ENCODE data around the gene PLB1. TPM values are rescaled to one million over a fixed set of nuclear protein-coding genes. Genes with fewer than 3 reads are reported as not detected.

Gene PLB1
- total RNA-seq, 2 experiments from 2014 or later = 0.74 to 1.1 TPM

GRCh38 chr2:28493636-28494035, 2.2 kb upstream of the PLB1 start:
- no peak for DNase-seq
- Mint-ChIP-seq H3K4me1 (no peaks in the 10 kb centered on the region), H3K36me3 (ENCODE audit: low read depth) (no peaks in the 10 kb centered on the region), H3K4me3 (no peak overlapping the region), H3K27ac (no peak overlapping the region), H3K27me3 (peaks cover 8% of the 10 kb centered on the region), H3K9me3 (no peaks in the 10 kb centered on the region)
- ChIA-PET POLR2A (no interaction called here), CTCF (interaction anchor here (0.8 to 1.1 kb wide), 3 partner anchors 8 to 24 kb away, joined by 3 read pairs; no protein-coding TSS in a partner anchor)

DNA sequence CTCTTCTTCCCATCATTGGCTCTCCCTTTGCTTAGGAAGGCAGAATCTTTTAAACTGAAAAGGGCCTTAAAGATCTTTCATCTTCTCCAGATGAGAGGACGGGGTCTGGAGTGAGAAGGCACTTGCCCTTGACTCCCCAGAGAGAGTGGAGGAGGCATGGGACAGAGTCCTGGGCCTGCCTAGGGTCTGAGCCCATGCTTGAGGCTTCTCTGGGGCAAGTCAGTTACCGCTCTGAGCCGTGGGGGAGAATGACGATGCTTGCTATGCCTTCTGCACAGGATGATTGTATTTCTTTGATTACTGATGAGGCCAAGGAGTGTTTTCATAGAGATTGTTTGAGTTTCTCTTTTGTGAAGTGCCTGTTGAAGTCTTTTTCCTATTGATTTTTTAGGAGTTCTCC, 921 bp downstream of the PLB1 start:
- H3K9me3 Mint-ChIP-seq = peaks cover 1% of the 10 kb centered on the region

DNA sequence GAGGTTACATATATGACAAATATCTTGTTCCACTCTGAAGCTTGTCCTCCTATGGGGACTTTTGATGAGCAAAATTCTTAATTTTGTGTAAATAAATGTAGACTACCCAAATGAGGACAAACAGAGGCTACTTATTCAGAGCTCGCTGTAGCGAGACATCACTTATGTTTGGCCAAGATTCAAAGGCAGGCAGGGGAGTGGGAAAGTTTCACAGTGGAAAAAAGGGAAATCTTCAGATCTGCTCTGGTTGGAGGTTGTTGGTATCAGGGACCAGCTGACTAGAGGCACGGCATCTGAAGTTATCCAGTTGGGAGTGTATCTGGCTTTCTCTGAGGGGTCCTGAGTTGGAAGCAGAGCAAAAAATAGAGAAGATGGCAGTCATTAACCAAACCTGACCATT, 1.3 kb downstream of the PLB1 start:
- no peak for DNase-seq
- no peak overlapping the region for H3K4me3 Mint-ChIP-seq
- H3K9me3 Mint-ChIP-seq = peaks cover 1% of the 10 kb centered on the region
- H3K4me1 Mint-ChIP-seq = no peaks in the 10 kb centered on the region
- H3K27ac Mint-ChIP-seq = no peak overlapping the region
- no peaks in the 10 kb centered on the region for H3K36me3 Mint-ChIP-seq (ENCODE audit: low read depth)
- ChIA-PET CTCF (interaction anchor here (1.0 to 1.2 kb wide), 2 partner anchors 15 to 32 kb away, joined by 3 read pairs; no protein-coding TSS in a partner anchor), POLR2A (no interaction called here)
- peaks cover 13% of the 10 kb centered on the region for H3K27me3 Mint-ChIP-seq

More for the DNA sequence above, 921 bp downstream of the PLB1 start:
- DNase-seq = no peak
- CTCF ChIA-PET = interaction anchor here (1.0 to 1.2 kb wide), 2 partner anchors 15 to 32 kb away, joined by 3 read pairs; no protein-coding TSS in a partner anchor
- POLR2A ChIA-PET = no interaction called here
- no peaks in the 10 kb centered on the region for H3K36me3 Mint-ChIP-seq (ENCODE audit: low read depth)
- no peak overlapping the region for H3K4me3 Mint-ChIP-seq
- H3K27ac Mint-ChIP-seq = no peak overlapping the region
- H3K4me1 Mint-ChIP-seq = no peaks in the 10 kb centered on the region
- peaks cover 13% of the 10 kb centered on the region for H3K27me3 Mint-ChIP-seq

GRCh38 chr2:28499282-28499681, 3.4 kb downstream of the PLB1 start:
- no peak for DNase-seq
- Mint-ChIP-seq H3K27me3 (peaks cover 13% of the 10 kb centered on the region), H3K4me3 (no peak overlapping the region), H3K27ac (no peak overlapping the region), H3K36me3 (ENCODE audit: low read depth) (no peaks in the 10 kb centered on the region), H3K4me1 (no peaks in the 10 kb centered on the region), H3K9me3 (peaks cover 1% of the 10 kb centered on the region)
- ChIA-PET POLR2A (no interaction called here), CTCF (no interaction called here)

GRCh38 chr2:28505361-28505760, 9.5 kb downstream of the PLB1 start:
- Mint-ChIP-seq H3K4me3 (no peak overlapping the region), H3K27ac (no peak overlapping the region), H3K4me1 (peaks cover 9% of the 10 kb centered on the region), H3K36me3 (ENCODE audit: low read depth) (no peaks in the 10 kb centered on the region), H3K9me3 (no peaks in the 10 kb centered on the region), H3K27me3 (peaks cover 2% of the 10 kb centered on the region)
- POLR2A ChIA-PET = no interaction called here
- CTCF ChIA-PET = no interaction called here
- DNase-seq = no peak

GRCh38 chr2:28506112-28506910, 10.5 kb downstream of the PLB1 start:
- Mint-ChIP-seq H3K4me1 (peaks cover 9% of the 10 kb centered on the region), H3K36me3 (ENCODE audit: low read depth) (no peaks in the 10 kb centered on the region), H3K27me3 (peaks cover under 1% of the 10 kb centered on the region), H3K27ac (peak overlapping the region; percentile 20), H3K9me3 (no peaks in the 10 kb centered on the region), H3K4me3 (no peak overlapping the region)
- no peak for DNase-seq
- ChIA-PET CTCF (no interaction called here), POLR2A (no interaction called here)

- ChIA-PET POLR2A (interaction anchor here (0.5 kb wide), 1 partner anchor 966 kb away, joined by 4 read pairs; no protein-coding TSS in a partner anchor), CTCF (no interaction called here)
- H3K27ac Mint-ChIP-seq = no peak overlapping the region
- peak; percentile 26 for DNase-seq
- H3K4me1 Mint-ChIP-seq = peaks cover 11% of the 10 kb centered on the region
- H3K36me3 Mint-ChIP-seq (ENCODE audit: low read depth) = peaks cover 12% of the 10 kb centered on the region
- no peak overlapping the region for H3K4me3 Mint-ChIP-seq
- peaks cover 15% of the 10 kb centered on the region for H3K27me3 Mint-ChIP-seq
- peaks cover 15% of the 10 kb centered on the region for H3K9me3 Mint-ChIP-seq
Measured at GRCh38 chr2:28507796-28508764, 12.2 kb downstream of the PLB1 start.

DNA sequence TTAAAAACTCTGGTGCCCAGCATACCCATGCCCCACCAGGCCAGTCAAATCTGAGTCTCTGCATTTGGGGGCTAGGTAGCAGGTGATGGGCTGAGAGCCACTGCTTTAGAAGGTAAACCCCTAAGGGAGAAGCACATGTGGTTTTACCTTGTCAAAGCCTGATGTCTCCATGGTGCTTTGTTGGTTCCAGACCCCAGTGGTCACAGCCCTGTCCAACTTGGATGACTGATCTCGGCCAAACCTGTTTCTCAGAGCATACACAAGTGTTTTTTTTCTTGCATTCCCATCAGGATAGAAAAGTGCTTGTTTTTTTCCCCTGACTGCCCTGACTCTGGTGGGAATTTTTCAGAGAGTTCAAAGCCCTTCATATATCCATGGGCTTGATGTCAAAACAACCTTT, 13.5 kb downstream of the PLB1 start:
- CTCF ChIA-PET = no interaction called here
- Mint-ChIP-seq H3K27ac (no peak overlapping the region), H3K4me3 (no peak overlapping the region), H3K4me1 (peaks cover 11% of the 10 kb centered on the region), H3K9me3 (peaks cover 15% of the 10 kb centered on the region), H3K27me3 (peaks cover 25% of the 10 kb centered on the region), H3K36me3 (ENCODE audit: low read depth) (peaks cover 12% of the 10 kb centered on the region)
- DNase-seq = no peak
- POLR2A ChIA-PET = no interaction called here

GRCh38 chr2:28510184-28510583, 14.3 kb downstream of the PLB1 start:
- no peak for DNase-seq
- peaks cover 15% of the 10 kb centered on the region for H3K9me3 Mint-ChIP-seq
- ChIA-PET POLR2A (no interaction called here), CTCF (interaction anchor here (0.9 kb wide), 1 partner anchor 17 kb away, joined by 3 read pairs; no protein-coding TSS in a partner anchor)
- H3K27me3 Mint-ChIP-seq = peaks cover 28% of the 10 kb centered on the region
- peaks cover 11% of the 10 kb centered on the region for H3K4me1 Mint-ChIP-seq
- H3K4me3 Mint-ChIP-seq = no peak overlapping the region
- peaks cover 12% of the 10 kb centered on the region for H3K36me3 Mint-ChIP-seq (ENCODE audit: low read depth)
- no peak overlapping the region for H3K27ac Mint-ChIP-seq

DNA sequence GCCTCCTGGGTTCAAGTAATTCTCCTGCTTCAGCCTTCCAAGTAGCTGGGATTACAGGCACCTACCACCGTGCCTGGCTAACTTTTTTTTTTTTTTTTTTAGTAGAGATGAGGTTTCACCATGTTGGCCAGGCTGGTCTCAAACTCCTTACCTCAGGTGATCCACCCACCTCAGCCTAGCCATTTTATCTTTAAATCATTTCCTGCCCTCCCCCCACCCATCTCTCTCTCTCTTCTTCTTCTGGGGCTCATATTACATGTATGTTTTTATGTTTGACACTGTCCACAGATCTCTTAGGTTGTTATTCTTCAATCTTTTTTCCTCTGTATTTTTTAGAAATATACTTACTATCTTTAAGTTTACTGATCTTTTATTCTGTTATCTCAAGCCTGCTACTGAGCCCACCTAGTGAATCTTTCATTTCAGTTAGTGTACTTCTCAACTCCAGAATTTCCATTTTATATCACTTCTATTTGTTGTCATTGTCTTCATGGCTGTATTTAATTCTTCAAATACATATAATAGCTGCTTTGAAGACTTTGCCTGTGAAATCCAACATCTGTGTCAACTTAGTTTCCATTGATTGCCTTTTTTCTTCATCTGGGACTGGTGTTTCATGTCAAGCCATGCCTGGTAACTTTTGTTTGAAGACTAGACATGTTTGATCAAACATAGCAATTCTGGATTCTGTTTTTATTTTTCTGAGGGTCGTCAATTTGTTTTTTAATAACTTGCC, 16.2 kb downstream of the PLB1 start:
- Mint-ChIP-seq H3K4me3 (no peak overlapping the region), H3K27me3 (peaks cover 41% of the 10 kb centered on the region), H3K27ac (no peak overlapping the region), H3K36me3 (ENCODE audit: low read depth) (peaks cover 12% of the 10 kb centered on the region), H3K9me3 (peaks cover 15% of the 10 kb centered on the region), H3K4me1 (peaks cover 11% of the 10 kb centered on the region)
- CTCF ChIA-PET = interaction anchor here (0.6 to 1.2 kb wide), 4 partner anchors 12 to 540 kb away, joined by 3 read pairs; no protein-coding TSS in a partner anchor
- no peak for DNase-seq
- POLR2A ChIA-PET = no interaction called here

DNA sequence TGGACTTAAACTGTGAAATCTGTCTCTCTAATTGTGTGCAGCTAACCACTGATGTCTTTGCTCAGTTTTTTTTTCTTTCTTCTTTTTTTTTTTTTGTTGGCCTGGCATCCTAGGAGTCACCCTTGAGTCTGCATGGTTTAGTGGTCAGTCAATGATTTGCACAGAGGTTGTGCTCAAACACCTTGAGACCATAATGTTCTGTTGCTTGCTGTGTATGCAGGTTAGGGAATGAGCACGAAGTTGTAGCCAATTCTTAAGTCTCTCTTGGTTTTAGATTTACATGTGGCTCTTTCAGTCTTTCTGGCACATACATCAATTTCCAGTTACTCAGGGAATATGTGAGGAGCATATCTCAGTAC, 16.7 kb downstream of the PLB1 start:
- Mint-ChIP-seq H3K36me3 (ENCODE audit: low read depth) (peaks cover 12% of the 10 kb centered on the region), H3K27me3 (peaks cover 41% of the 10 kb centered on the region), H3K9me3 (peaks cover 15% of the 10 kb centered on the region), H3K4me1 (peaks cover 11% of the 10 kb centered on the region), H3K4me3 (no peak overlapping the region), H3K27ac (no peak overlapping the region)
- ChIA-PET POLR2A (no interaction called here), CTCF (interaction anchor here (0.6 to 1.2 kb wide), 3 partner anchors 12 to 540 kb away, joined by 3 read pairs; no protein-coding TSS in a partner anchor)
- DNase-seq = no peak

DNA sequence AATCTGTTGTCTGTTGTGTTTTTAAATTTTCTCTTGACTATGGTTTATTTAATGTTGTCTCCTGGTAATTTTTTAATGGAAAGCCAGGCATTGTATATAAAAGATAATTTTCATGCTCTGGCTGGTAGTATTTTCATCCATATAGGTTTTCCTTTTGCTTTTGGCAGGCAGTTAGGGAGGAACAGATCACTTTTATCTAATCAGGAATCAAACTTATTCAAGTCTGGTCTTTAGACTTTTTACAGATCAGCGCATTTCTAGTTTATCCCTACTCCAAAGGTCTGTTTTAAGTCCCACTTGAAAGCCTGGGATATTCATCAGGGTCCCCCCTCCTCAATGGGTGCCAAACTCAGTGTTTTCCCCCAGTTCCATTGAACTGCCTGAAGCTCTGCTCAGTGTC, 17.2 kb downstream of the PLB1 start:
- no peak for DNase-seq
- Mint-ChIP-seq H3K9me3 (peaks cover 15% of the 10 kb centered on the region), H3K4me1 (peaks cover 10% of the 10 kb centered on the region), H3K36me3 (ENCODE audit: low read depth) (peaks cover 12% of the 10 kb centered on the region), H3K27ac (no peak overlapping the region), H3K4me3 (no peak overlapping the region), H3K27me3 (peaks cover 45% of the 10 kb centered on the region)
- CTCF ChIA-PET = no interaction called here
- POLR2A ChIA-PET = no interaction called here
